ENCODE measurements around the gene TBXAS1. TPM values are rescaled to one million over a fixed set of nuclear protein-coding genes. Genes with fewer than 3 reads are reported as not detected.

The TBXAS1 gene
- total and polyA plus RNA-seq, 2 of the 8 experiments (the other 6 are each of a cell fraction or from before 2014, with no cell fraction given) = 0.86 to 2.1 TPM

GRCh38 chr7:139937715-139938114, 108.7 kb downstream of the TBXAS1 start (continued):
- TF ChIP-seq ZNF274 (IDR thresholded peaks at IDR 0.05; ENCODE audit: borderline replicate concordance, extremely low read depth, low read length) = no peak
- no peak for TF ChIP-seq CEBPB (IDR thresholded peaks at IDR 0.05; ENCODE audit: low read depth, low read length)
- TF ChIP-seq POLR2AphosphoS5 (IDR thresholded peaks at IDR 0.05; ENCODE audit: low read depth, low read length) = no peak
- TF ChIP-seq RXRA (IDR thresholded peaks at IDR 0.05; ENCODE audit: insufficient read depth, low read depth, low read length) = no peak

All from H1 (cell line).